GM06990 (cell line): Measurements from ENCODE around the gene SCRT2.
"Not testable (repeated sequence)": the region's sequence is repeated elsewhere in the genome, so short reads cannot be mapped to it uniquely, and the experiment has no call there.

ENCODE experiments used
- DNase-seq: peaks from one replicate; pipeline ENCODE4 v3.0.0-alpha.2; 2011; ENCODE audit not compliant: insufficient read length; ENCODE audit errors: extremely low read depth
- H3K27me3 ChIP-seq: replicated peaks from 2 replicates; pipeline ENCODE4 v1.6.0; 2011; ENCODE audit warnings: low read length; ENCODE audit not compliant: control insufficient read depth, insufficient read depth
- H3K36me3 ChIP-seq: 2 replicates; pipeline ENCODE4 v1.5.1; 2011; ENCODE audit warnings: low read length; ENCODE audit not compliant: control insufficient read depth, insufficient read depth
- H3K4me3 ChIP-seq: replicated peaks from 2 replicates; pipeline ENCODE4 v1.5.1; 2011; ENCODE audit warnings: low read depth, mild to moderate bottlenecking, control low read depth, low read length
- TF ChIP-seq, protein P1 (sequence below): IDR thresholded peaks from 2 replicates; pipeline ENCODE4 v1.5.1; 2011; ENCODE audit warnings: low read length, control low read depth, mild to moderate bottlenecking, inconsistent platforms; ENCODE audit not compliant: insufficient read depth, poor library complexity, severe bottlenecking

SCRT2 gene

DNA sequence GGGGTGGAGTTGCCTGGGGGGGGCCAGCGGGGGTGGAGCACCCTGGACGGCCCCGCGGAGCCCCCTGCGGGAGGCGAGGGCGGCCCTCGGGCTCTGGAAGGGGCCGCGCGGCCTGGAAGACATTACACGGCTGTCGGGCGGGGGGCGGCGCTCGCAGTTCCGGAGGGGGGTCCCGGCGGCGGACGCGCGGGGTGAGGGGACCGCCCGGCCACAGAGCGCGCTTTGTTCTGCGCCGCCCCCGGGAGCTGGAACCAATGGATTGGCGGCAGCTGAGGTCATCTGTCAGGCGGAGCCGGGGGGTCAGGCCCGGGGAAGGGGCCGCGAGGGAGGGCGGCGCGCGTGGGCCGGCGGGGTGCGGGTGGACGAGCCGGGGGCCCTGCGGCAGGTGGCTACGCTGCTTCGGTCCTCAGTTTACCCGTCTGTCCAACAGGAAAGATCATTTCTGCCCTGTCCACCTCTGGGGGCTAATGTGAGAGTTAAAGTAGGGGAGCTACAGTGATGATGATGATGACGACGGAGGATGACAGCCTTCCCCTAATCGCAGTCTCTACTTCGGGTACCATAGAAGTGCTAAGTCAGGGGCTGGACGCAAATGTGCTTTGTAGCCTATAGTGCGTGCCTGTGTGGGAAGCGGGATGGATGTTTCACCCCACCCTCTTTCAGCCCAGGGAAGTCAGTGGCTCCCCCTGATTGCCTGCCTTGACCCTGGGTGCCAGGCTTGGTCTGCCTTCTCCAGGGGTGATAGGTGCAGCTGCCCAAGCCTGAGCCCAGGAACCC, 33.0 kb downstream of the SCRT2 start:
- Histone ChIP-seq H3K27me3 (no peaks in the 10 kb centered on the region), H3K4me3 (no peak overlapping the region), H3K36me3 (peaks cover 5% of the 10 kb centered on the region)
- TF ChIP-seq, protein P1, sequence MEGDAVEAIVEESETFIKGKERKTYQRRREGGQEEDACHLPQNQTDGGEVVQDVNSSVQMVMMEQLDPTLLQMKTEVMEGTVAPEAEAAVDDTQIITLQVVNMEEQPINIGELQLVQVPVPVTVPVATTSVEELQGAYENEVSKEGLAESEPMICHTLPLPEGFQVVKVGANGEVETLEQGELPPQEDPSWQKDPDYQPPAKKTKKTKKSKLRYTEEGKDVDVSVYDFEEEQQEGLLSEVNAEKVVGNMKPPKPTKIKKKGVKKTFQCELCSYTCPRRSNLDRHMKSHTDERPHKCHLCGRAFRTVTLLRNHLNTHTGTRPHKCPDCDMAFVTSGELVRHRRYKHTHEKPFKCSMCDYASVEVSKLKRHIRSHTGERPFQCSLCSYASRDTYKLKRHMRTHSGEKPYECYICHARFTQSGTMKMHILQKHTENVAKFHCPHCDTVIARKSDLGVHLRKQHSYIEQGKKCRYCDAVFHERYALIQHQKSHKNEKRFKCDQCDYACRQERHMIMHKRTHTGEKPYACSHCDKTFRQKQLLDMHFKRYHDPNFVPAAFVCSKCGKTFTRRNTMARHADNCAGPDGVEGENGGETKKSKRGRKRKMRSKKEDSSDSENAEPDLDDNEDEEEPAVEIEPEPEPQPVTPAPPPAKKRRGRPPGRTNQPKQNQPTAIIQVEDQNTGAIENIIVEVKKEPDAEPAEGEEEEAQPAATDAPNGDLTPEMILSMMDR: no peak
- no peak for DNase-seq

DNA sequence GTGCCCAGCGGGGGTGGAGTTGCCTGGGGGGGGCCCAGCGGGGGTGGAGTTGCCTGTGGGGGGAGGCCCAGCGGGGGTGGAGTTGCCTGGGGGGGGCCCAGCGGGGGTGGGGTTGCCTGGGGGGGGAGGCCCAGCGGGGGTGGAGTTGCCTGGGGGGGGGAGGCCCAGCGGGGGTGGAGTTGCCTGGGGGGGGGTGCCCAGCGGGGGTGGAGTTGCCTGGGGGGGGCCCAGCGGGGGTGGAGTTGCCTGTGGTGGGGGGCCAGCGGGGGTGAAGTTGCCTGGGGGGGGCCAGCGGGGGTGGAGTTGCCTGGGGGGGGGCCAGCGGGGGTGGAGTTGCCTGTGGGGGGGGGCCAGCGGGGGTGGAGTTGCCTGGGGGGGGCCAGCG, 33.6 kb downstream of the SCRT2 start:
- H3K4me3 ChIP-seq, DNase-seq, H3K36me3 ChIP-seq, H3K27me3 ChIP-seq: not testable (repeated sequence)

DNA sequence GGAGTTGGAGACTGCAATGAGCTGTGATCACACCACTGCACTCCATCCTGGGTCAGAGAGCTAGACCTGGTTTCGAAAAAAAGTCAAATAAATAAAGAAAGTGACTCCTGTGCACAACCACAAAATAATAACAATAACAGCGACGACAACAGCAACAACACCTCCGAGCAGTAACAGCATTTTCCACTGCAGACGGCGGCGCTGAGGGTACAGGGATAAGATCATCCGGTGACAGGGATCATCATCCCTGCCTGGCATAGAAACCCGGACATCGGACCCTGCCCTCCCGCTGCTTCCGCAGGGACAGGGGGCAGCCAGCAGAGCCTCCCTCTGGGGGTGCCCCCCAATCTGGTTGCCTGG, 34.1 kb downstream of the SCRT2 start:
- TF ChIP-seq, protein P1: no peak
- DNase-seq: no peak
- H3K4me3 ChIP-seq: no peak overlapping the region
- H3K27me3 ChIP-seq: no peaks in the 10 kb centered on the region
- no peaks in the 10 kb centered on the region for H3K36me3 ChIP-seq

DNA sequence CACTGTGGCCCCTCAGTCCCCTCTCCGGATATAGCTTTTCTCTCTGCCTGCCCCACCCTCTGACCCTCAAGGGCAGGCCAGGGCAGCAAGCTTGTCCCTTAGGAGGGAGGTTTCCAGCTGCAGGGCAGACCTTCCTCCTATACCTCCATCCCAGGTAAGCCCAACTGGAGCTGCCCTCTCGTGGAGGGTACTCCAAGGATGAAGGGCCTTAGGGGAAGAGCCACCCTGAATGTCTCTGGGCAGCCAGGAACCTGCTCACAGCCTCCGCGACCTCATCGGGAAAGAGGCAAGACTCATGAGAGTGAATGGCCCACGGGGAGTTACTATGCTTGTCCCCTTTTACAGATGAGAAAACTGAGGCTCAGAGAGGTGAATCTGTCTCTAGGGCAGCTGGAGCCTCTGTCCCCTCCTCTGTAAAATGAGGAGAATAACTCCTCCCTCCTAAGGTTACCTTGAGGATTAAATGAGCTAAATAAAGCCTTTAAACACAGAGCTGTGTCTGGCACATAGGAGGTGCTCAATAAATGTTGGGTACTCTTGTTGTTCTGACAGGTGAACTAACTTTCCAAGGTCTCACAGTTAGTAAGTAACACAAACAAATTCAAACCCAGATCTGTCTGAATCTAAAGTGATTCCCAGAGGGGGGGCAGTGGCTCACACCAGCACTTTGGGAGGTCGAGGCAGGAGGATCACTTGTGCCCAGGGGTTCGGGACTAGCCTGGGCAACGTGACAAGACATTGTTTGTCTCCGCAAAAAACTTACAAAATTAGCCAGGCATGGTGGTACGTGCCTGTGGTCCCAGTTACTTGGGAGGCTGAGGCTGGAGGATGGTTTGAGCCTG, 34.7 kb downstream of the SCRT2 start:
- TF ChIP-seq, protein P1: no peak

DNA sequence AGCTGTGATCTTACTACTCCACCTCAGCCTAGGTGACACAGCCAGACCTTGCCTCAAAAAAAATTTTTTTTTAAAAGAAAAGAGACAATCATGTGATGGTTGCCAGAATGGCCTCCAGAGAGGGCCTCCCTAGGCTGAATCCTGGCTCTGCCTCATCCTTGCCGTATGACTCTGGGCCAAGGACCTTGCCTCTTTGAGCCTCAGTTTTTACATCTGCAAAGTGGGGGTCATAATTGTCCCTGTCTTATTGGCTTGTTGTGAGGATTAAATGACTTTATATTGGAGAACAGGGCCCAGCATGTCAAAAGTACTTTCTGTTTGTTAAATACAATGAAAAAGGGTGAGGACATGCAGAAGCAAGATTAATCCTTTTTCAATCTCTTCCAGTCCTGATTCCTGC, 37.0 kb downstream of the SCRT2 start:
- DNase-seq: no peak
- Histone ChIP-seq H3K36me3 (no peaks in the 10 kb centered on the region), H3K4me3 (no peak overlapping the region), H3K27me3 (no peaks in the 10 kb centered on the region; the same call in 1 of the 2 replicates)
- TF ChIP-seq, protein P1: no peak

More for the DNA sequence above, 34.7 kb downstream of the SCRT2 start:
- Histone ChIP-seq H3K27me3 (no peaks in the 10 kb centered on the region; the same call in 1 of the 2 replicates), H3K36me3 (no peaks in the 10 kb centered on the region), H3K4me3 (no peak overlapping the region)
- no peak for DNase-seq

DNA sequence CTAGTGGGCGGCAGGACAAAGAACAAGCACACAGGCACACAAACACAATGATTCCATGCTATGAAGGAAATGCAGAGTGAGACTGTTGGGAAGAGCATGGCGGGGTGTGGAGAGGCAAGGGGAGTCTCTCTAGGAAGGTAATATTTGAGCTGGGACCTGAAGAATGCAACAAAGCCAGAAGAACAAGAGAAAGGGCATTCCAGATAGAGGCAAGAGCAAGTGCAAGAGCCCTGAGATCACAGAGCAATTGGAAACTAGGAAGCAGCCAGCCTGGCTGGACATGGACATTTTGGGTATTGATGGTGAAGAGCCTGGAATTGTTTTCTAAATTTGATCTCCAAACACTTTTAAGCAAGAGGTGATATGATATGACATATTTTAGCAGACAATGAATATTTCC, 38.0 kb downstream of the SCRT2 start:
- no peak overlapping the region for H3K4me3 ChIP-seq
- no peaks in the 10 kb centered on the region for H3K36me3 ChIP-seq
- DNase-seq: no peak
- no peaks in the 10 kb centered on the region; the same call in 1 of the 2 replicates for H3K27me3 ChIP-seq
- TF ChIP-seq, protein P1: no peak
